H9 (cell line): Measurements from ENCODE around the gene SETBP1. TPM values are rescaled to one million over a fixed set of nuclear protein-coding genes. Genes with fewer than 3 reads are reported as not detected.

Experiments used
- DNase-seq: peaks from one replicate; pipeline ENCODE4 v3.0.0-alpha.2; 2017
- H2AFZ ChIP-seq: one replicate; pipeline ENCODE4 v1.6.1; 2013; ENCODE audit warnings: mild to moderate bottlenecking, low read length, control low read depth, moderate library complexity
- H2AK5ac ChIP-seq: 2 replicates; pipeline ENCODE4 v1.6.1; 2013; ENCODE audit warnings: low read length, control low read depth, mixed read lengths; ENCODE audit not compliant: insufficient read length
- H2BK120ac ChIP-seq: one replicate; pipeline ENCODE4 v1.6.1; 2013; ENCODE audit warnings: low read depth, mild to moderate bottlenecking, low read length, control low read depth, inconsistent platforms; ENCODE audit not compliant: poor library complexity, severe bottlenecking
- H2BK12ac ChIP-seq: 2 replicates; pipeline ENCODE4 v1.6.1; 2013; ENCODE audit warnings: low read length, control low read depth, mixed read lengths, low read depth; ENCODE audit not compliant: insufficient read length
- H2BK15ac ChIP-seq: 2 replicates; pipeline ENCODE4 v1.6.1; 2013; ENCODE audit warnings: low read depth, low read length, control low read depth
- H2BK20ac ChIP-seq: one replicate; pipeline ENCODE4 v1.6.1; 2013; ENCODE audit warnings: low read depth, mild to moderate bottlenecking, low read length, control low read depth, inconsistent platforms; ENCODE audit not compliant: poor library complexity, severe bottlenecking
- H2BK5ac ChIP-seq: 2 replicates; pipeline ENCODE4 v1.6.1; 2013; ENCODE audit warnings: low read length, control low read depth, mixed read lengths; ENCODE audit not compliant: insufficient read length
- H3K14ac ChIP-seq: 2 replicates; pipeline ENCODE4 v1.6.1; 2013; ENCODE audit warnings: low read length, control low read depth; ENCODE audit not compliant: insufficient read depth
- H3K18ac ChIP-seq: 2 replicates; pipeline ENCODE4 v1.6.1; 2013; ENCODE audit warnings: low read depth, mild to moderate bottlenecking, mixed read lengths, low read length, control low read depth; ENCODE audit not compliant: insufficient read length
- H3K23ac ChIP-seq: 2 replicates; pipeline ENCODE4 v1.6.1; 2013; ENCODE audit warnings: low read length, control low read depth, mixed read lengths, low read depth; ENCODE audit not compliant: insufficient read length
- H3K23me2 ChIP-seq: 2 replicates; pipeline ENCODE4 v1.6.1; 2013; ENCODE audit warnings: low read depth, mild to moderate bottlenecking, mixed read lengths, low read length, control low read depth; ENCODE audit not compliant: insufficient read length, poor library complexity, severe bottlenecking
- H3K27ac ChIP-seq: 2 replicates; pipeline ENCODE4 v1.5.1; 2013; ENCODE audit warnings: low read length, control low read depth, mixed read lengths, low read depth; ENCODE audit not compliant: insufficient read length
- H3K27me3 ChIP-seq: 2 replicates; pipeline ENCODE4 v1.6.1; 2013; ENCODE audit warnings: low read length, control low read depth, inconsistent platforms; ENCODE audit not compliant: insufficient read depth
- H3K4ac ChIP-seq: 2 replicates; pipeline ENCODE4 v1.6.1; 2013; ENCODE audit warnings: low read depth, mild to moderate bottlenecking, control low read depth, inconsistent platforms, low read length, moderate library complexity
- H3K4me1 ChIP-seq: 2 replicates; pipeline ENCODE4 v1.6.1; 2013; ENCODE audit warnings: low read length, control low read depth, inconsistent platforms; ENCODE audit not compliant: insufficient read depth
- H3K4me2 ChIP-seq: 2 replicates; pipeline ENCODE4 v1.6.1; 2013; ENCODE audit warnings: low read length, control low read depth, mixed read lengths; ENCODE audit not compliant: insufficient read length, insufficient read depth
- H3K56ac ChIP-seq: 2 replicates; pipeline ENCODE4 v1.6.1; 2013; ENCODE audit warnings: low read depth, mild to moderate bottlenecking, mixed read lengths, low read length, control low read depth; ENCODE audit not compliant: insufficient read length
- H3K79me1 ChIP-seq: 2 replicates; pipeline ENCODE4 v1.6.1; 2013; ENCODE audit warnings: low read depth, mild to moderate bottlenecking, moderate library complexity, low read length, control low read depth, inconsistent platforms; ENCODE audit not compliant: insufficient read depth, poor library complexity, severe bottlenecking
- H3K79me2 ChIP-seq: 2 replicates; pipeline ENCODE4 v1.6.1; 2013; ENCODE audit warnings: low read length, control low read depth, inconsistent platforms; ENCODE audit not compliant: insufficient read depth
- H3K9ac ChIP-seq: 2 replicates; pipeline ENCODE4 v1.6.1; 2013; ENCODE audit warnings: low read length, control low read depth, mixed read lengths; ENCODE audit not compliant: insufficient read length; ENCODE audit errors: extremely low read depth
- H3K9me3 ChIP-seq: one replicate; pipeline ENCODE4 v1.6.1; 2013; ENCODE audit warnings: low read depth, low read length, inconsistent platforms; ENCODE audit not compliant: control insufficient read depth
- H3T11ph ChIP-seq: one replicate; pipeline ENCODE4 v1.6.1; 2013; ENCODE audit warnings: mild to moderate bottlenecking, low read length, control low read depth, inconsistent platforms
- H4K20me1 ChIP-seq: one replicate; pipeline ENCODE4 v1.6.1; 2013; ENCODE audit not compliant: control insufficient read depth, insufficient read length, insufficient read depth
- H4K5ac ChIP-seq: 2 replicates; pipeline ENCODE4 v1.6.1; 2013; ENCODE audit warnings: low read depth, mild to moderate bottlenecking, mixed read lengths, low read length, control low read depth; ENCODE audit not compliant: insufficient read length
- H4K8ac ChIP-seq: replicated peaks from 2 replicates; pipeline ENCODE4 v1.6.1; 2013; ENCODE audit warnings: low read length, control low read depth, mixed read lengths, low read depth; ENCODE audit not compliant: insufficient read length
- H4K91ac ChIP-seq: 2 replicates; pipeline ENCODE4 v1.6.1; 2013; ENCODE audit warnings: low read depth, mild to moderate bottlenecking, moderate library complexity, mixed read lengths, low read length, control low read depth; ENCODE audit not compliant: insufficient read length
- H3K27ac Mint-ChIP-seq, 3 experiments: 2 replicates in 2 of 3; 3 replicates in 1 of 3; pipeline ENCODE4 v1.8.0; 2020 to 2021; ENCODE audit warnings: mixed read lengths in 3 of 3, mild to moderate bottlenecking in 1 of 3, moderate library complexity in 1 of 3
- H3K27me3 Mint-ChIP-seq: 2 replicates; pipeline ENCODE4 v1.8.0; 2021; ENCODE audit warnings: low read depth, mild to moderate bottlenecking, moderate library complexity, mixed read lengths
- H3K36me3 Mint-ChIP-seq, 3 experiments: 2 replicates in 2 of 3; 3 replicates in 1 of 3; pipeline ENCODE4 v1.8.0; 2020 to 2021; ENCODE audit warnings: low read depth in 3 of 3, mixed read lengths in 3 of 3; ENCODE audit not compliant: insufficient read depth in 1 of 3
- H3K4me1 Mint-ChIP-seq, 2 experiments: 2 replicates each; pipeline ENCODE4 v1.8.0; 2020; ENCODE audit warnings: mixed read lengths in 2 of 2
- H3K4me3 Mint-ChIP-seq, 2 experiments: 2 replicates in 1 of 2; 3 replicates in 1 of 2; pipeline ENCODE4 v1.8.0; 2020 to 2021; ENCODE audit warnings: mild to moderate bottlenecking in 2 of 2, mixed read lengths in 2 of 2, moderate library complexity in 1 of 2
- H3K9me3 Mint-ChIP-seq, 2 experiments: 2 replicates in 1 of 2; 3 replicates in 1 of 2; pipeline ENCODE4 v1.8.0; 2020; ENCODE audit warnings: mild to moderate bottlenecking in 2 of 2, mixed read lengths in 2 of 2, moderate library complexity in 1 of 2
- CTCF ChIP-seq: fragments of 200-600 bp; sonication (generic); conservative IDR thresholded peaks from 3 replicates; pipeline ENCODE4 v1.8.0; 2021; ENCODE audit warnings: antibody characterized with exemption, mild to moderate bottlenecking
- WGBS: extraction: QIAGEN DNeasy Blood & Tissue Kit; methylation state at CpG from one replicate; pipeline ENCODE4 v1.1.7; 2013; ENCODE audit warnings: missing lambda C conversion rate, low lambda C conversion rate, mixed read lengths; ENCODE audit not compliant: insufficient read length; ENCODE audit errors: extremely low coverage; 5-methylcytosine and 5-hydroxymethylcytosine counted together
- total RNA-seq: library from RNA; stranded (reverse); gene quantifications from 2 replicates; pipeline ENCODE4 v1.2.1, GENCODE V29; 2021

The SETBP1 gene
- total RNA-seq, 1 experiment from 2014 or later, result 4.6 TPM

DNA sequence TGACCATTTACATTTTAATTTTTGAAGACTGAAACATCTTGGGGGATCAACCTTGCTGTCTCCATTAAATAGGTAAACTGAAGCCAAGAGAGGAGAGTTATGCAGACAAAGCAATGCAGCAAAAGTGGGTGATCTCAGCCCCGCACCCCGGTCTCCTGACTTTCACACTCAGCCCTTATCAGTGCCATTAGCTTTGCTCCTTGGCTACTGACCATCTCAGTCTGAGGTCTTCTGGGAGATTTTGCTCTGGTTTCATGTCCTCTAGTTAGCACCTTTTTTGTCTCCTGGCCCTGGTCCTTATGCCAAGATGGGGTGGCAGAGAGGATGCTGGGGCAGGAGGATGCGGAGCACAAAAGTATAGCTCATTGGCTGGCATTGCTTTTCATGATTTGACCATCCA is 61.4 kb downstream of the SETBP1 start:
- peaks cover 22 to 39% of the 10 kb centered on the region in 2 experiments for H3K4me1 Mint-ChIP-seq
- Histone ChIP-seq H2BK12ac (no peak overlapping the region), H2BK20ac (no peak overlapping the region), H2BK5ac (no peak overlapping the region), H3K23ac (no peak overlapping the region), H2BK15ac (no peak overlapping the region), H3T11ph (no peak overlapping the region), H3K27ac (no peak overlapping the region), H3K27me3 (no peaks in the 10 kb centered on the region), H3K4me1 (peaks cover 8% of the 10 kb centered on the region; the same call in 1 of the 2 replicates), H4K91ac (no peak overlapping the region), H4K5ac (no peak overlapping the region), H3K4me2 (no peak overlapping the region), H3K18ac (no peak overlapping the region), H3K14ac (no peak overlapping the region), H3K4ac (no peak overlapping the region), H3K56ac (no peak overlapping the region), H4K8ac (no peak overlapping the region), H3K23me2 (peaks cover 4% of the 10 kb centered on the region), H2AFZ (no peak overlapping the region), H3K9me3 (no peaks in the 10 kb centered on the region), H2AK5ac (no peak overlapping the region), H3K79me2 (no peaks in the 10 kb centered on the region), H3K79me1 (no peaks in the 10 kb centered on the region), H2BK120ac (no peak overlapping the region), H4K20me1 (no peaks in the 10 kb centered on the region), H3K9ac (no peak overlapping the region)
- no peak for DNase-seq
- no peaks in the 10 kb centered on the region for H3K36me3 Mint-ChIP-seq
- no peak overlapping the region for H3K27ac Mint-ChIP-seq
- WGBS, result no CpG with 5 or more reads among the region's 3 CpGs
- H3K4me3 Mint-ChIP-seq, result no peak overlapping the region
- H3K27me3 Mint-ChIP-seq, result no peaks in the 10 kb centered on the region
- no peak for TF ChIP-seq CTCF
- no peaks in the 10 kb centered on the region for H3K9me3 Mint-ChIP-seq
